H9 (cell line): ENCODE measurements around the gene CHN1. TPM values are rescaled to one million over a fixed set of nuclear protein-coding genes. Genes with fewer than 3 reads are reported as not detected.

Experiments
- DNase-seq: peaks from one replicate; pipeline ENCODE4 v3.0.0-alpha.2; 2017
- H2AFZ ChIP-seq: one replicate; pipeline ENCODE4 v1.6.1; 2013; ENCODE audit warnings: mild to moderate bottlenecking, low read length, control low read depth, moderate library complexity
- H2AK5ac ChIP-seq: 2 replicates; pipeline ENCODE4 v1.6.1; 2013; ENCODE audit warnings: low read length, control low read depth, mixed read lengths; ENCODE audit not compliant: insufficient read length
- H2BK120ac ChIP-seq: one replicate; pipeline ENCODE4 v1.6.1; 2013; ENCODE audit warnings: low read depth, mild to moderate bottlenecking, low read length, control low read depth, inconsistent platforms; ENCODE audit not compliant: poor library complexity, severe bottlenecking
- H2BK12ac ChIP-seq: 2 replicates; pipeline ENCODE4 v1.6.1; 2013; ENCODE audit warnings: low read length, control low read depth, mixed read lengths, low read depth; ENCODE audit not compliant: insufficient read length
- H2BK15ac ChIP-seq: 2 replicates; pipeline ENCODE4 v1.6.1; 2013; ENCODE audit warnings: low read depth, low read length, control low read depth
- H2BK20ac ChIP-seq: one replicate; pipeline ENCODE4 v1.6.1; 2013; ENCODE audit warnings: low read depth, mild to moderate bottlenecking, low read length, control low read depth, inconsistent platforms; ENCODE audit not compliant: poor library complexity, severe bottlenecking
- H2BK5ac ChIP-seq: 2 replicates; pipeline ENCODE4 v1.6.1; 2013; ENCODE audit warnings: low read length, control low read depth, mixed read lengths; ENCODE audit not compliant: insufficient read length
- H3K14ac ChIP-seq: 2 replicates; pipeline ENCODE4 v1.6.1; 2013; ENCODE audit warnings: low read length, control low read depth; ENCODE audit not compliant: insufficient read depth
- H3K18ac ChIP-seq: 2 replicates; pipeline ENCODE4 v1.6.1; 2013; ENCODE audit warnings: low read depth, mild to moderate bottlenecking, mixed read lengths, low read length, control low read depth; ENCODE audit not compliant: insufficient read length
- H3K23ac ChIP-seq: 2 replicates; pipeline ENCODE4 v1.6.1; 2013; ENCODE audit warnings: low read length, control low read depth, mixed read lengths, low read depth; ENCODE audit not compliant: insufficient read length
- H3K23me2 ChIP-seq: 2 replicates; pipeline ENCODE4 v1.6.1; 2013; ENCODE audit warnings: low read depth, mild to moderate bottlenecking, mixed read lengths, low read length, control low read depth; ENCODE audit not compliant: insufficient read length, poor library complexity, severe bottlenecking
- H3K27ac ChIP-seq: 2 replicates; pipeline ENCODE4 v1.5.1; 2013; ENCODE audit warnings: low read length, control low read depth, mixed read lengths, low read depth; ENCODE audit not compliant: insufficient read length
- H3K27me3 ChIP-seq: 2 replicates; pipeline ENCODE4 v1.6.1; 2013; ENCODE audit warnings: low read length, control low read depth, inconsistent platforms; ENCODE audit not compliant: insufficient read depth
- H3K4ac ChIP-seq: 2 replicates; pipeline ENCODE4 v1.6.1; 2013; ENCODE audit warnings: low read depth, mild to moderate bottlenecking, control low read depth, inconsistent platforms, low read length, moderate library complexity
- H3K4me1 ChIP-seq: 2 replicates; pipeline ENCODE4 v1.6.1; 2013; ENCODE audit warnings: low read length, control low read depth, inconsistent platforms; ENCODE audit not compliant: insufficient read depth
- H3K4me2 ChIP-seq: 2 replicates; pipeline ENCODE4 v1.6.1; 2013; ENCODE audit warnings: low read length, control low read depth, mixed read lengths; ENCODE audit not compliant: insufficient read length, insufficient read depth
- H3K56ac ChIP-seq: 2 replicates; pipeline ENCODE4 v1.6.1; 2013; ENCODE audit warnings: low read depth, mild to moderate bottlenecking, mixed read lengths, low read length, control low read depth; ENCODE audit not compliant: insufficient read length
- H3K79me1 ChIP-seq: 2 replicates; pipeline ENCODE4 v1.6.1; 2013; ENCODE audit warnings: low read depth, mild to moderate bottlenecking, moderate library complexity, low read length, control low read depth, inconsistent platforms; ENCODE audit not compliant: insufficient read depth, poor library complexity, severe bottlenecking
- H3K79me2 ChIP-seq: 2 replicates; pipeline ENCODE4 v1.6.1; 2013; ENCODE audit warnings: low read length, control low read depth, inconsistent platforms; ENCODE audit not compliant: insufficient read depth
- H3K9ac ChIP-seq: 2 replicates; pipeline ENCODE4 v1.6.1; 2013; ENCODE audit warnings: low read length, control low read depth, mixed read lengths; ENCODE audit not compliant: insufficient read length; ENCODE audit errors: extremely low read depth
- H3K9me3 ChIP-seq: one replicate; pipeline ENCODE4 v1.6.1; 2013; ENCODE audit warnings: low read depth, low read length, inconsistent platforms; ENCODE audit not compliant: control insufficient read depth
- H3T11ph ChIP-seq: one replicate; pipeline ENCODE4 v1.6.1; 2013; ENCODE audit warnings: mild to moderate bottlenecking, low read length, control low read depth, inconsistent platforms
- H4K20me1 ChIP-seq: one replicate; pipeline ENCODE4 v1.6.1; 2013; ENCODE audit not compliant: control insufficient read depth, insufficient read length, insufficient read depth
- H4K5ac ChIP-seq: 2 replicates; pipeline ENCODE4 v1.6.1; 2013; ENCODE audit warnings: low read depth, mild to moderate bottlenecking, mixed read lengths, low read length, control low read depth; ENCODE audit not compliant: insufficient read length
- H4K8ac ChIP-seq: replicated peaks from 2 replicates; pipeline ENCODE4 v1.6.1; 2013; ENCODE audit warnings: low read length, control low read depth, mixed read lengths, low read depth; ENCODE audit not compliant: insufficient read length
- H4K91ac ChIP-seq: 2 replicates; pipeline ENCODE4 v1.6.1; 2013; ENCODE audit warnings: low read depth, mild to moderate bottlenecking, moderate library complexity, mixed read lengths, low read length, control low read depth; ENCODE audit not compliant: insufficient read length
- H3K27ac Mint-ChIP-seq, 3 experiments: 2 replicates in 2 of 3; 3 replicates in 1 of 3; pipeline ENCODE4 v1.8.0; 2020 to 2021; ENCODE audit warnings: mixed read lengths in 3 of 3, mild to moderate bottlenecking in 1 of 3, moderate library complexity in 1 of 3
- H3K27me3 Mint-ChIP-seq: 2 replicates; pipeline ENCODE4 v1.8.0; 2021; ENCODE audit warnings: low read depth, mild to moderate bottlenecking, moderate library complexity, mixed read lengths
- H3K36me3 Mint-ChIP-seq, 3 experiments: 2 replicates in 2 of 3; 3 replicates in 1 of 3; pipeline ENCODE4 v1.8.0; 2020 to 2021; ENCODE audit warnings: low read depth in 3 of 3, mixed read lengths in 3 of 3; ENCODE audit not compliant: insufficient read depth in 1 of 3
- H3K4me1 Mint-ChIP-seq, 2 experiments: 2 replicates each; pipeline ENCODE4 v1.8.0; 2020; ENCODE audit warnings: mixed read lengths in 2 of 2
- H3K4me3 Mint-ChIP-seq, 2 experiments: 2 replicates in 1 of 2; 3 replicates in 1 of 2; pipeline ENCODE4 v1.8.0; 2020 to 2021; ENCODE audit warnings: mild to moderate bottlenecking in 2 of 2, mixed read lengths in 2 of 2, moderate library complexity in 1 of 2
- H3K9me3 Mint-ChIP-seq, 2 experiments: 2 replicates in 1 of 2; 3 replicates in 1 of 2; pipeline ENCODE4 v1.8.0; 2020; ENCODE audit warnings: mild to moderate bottlenecking in 2 of 2, mixed read lengths in 2 of 2, moderate library complexity in 1 of 2
- CTCF ChIP-seq: fragments of 200-600 bp; sonication (generic); conservative IDR thresholded peaks from 3 replicates; pipeline ENCODE4 v1.8.0; 2021; ENCODE audit warnings: antibody characterized with exemption, mild to moderate bottlenecking
- WGBS: extraction: QIAGEN DNeasy Blood & Tissue Kit; methylation state at CpG from one replicate; pipeline ENCODE4 v1.1.7; 2013; ENCODE audit warnings: missing lambda C conversion rate, low lambda C conversion rate, mixed read lengths; ENCODE audit not compliant: insufficient read length; ENCODE audit errors: extremely low coverage; 5-methylcytosine and 5-hydroxymethylcytosine counted together
- total RNA-seq: library from RNA; stranded (reverse); gene quantifications from 2 replicates; pipeline ENCODE4 v1.2.1, GENCODE V29; 2021

Gene CHN1
- total RNA-seq, 1 experiment from 2014 or later = 33.9 TPM

- H3K36me3 Mint-ChIP-seq = peaks cover 9 to 26% (median 16%) of the 10 kb centered on the region in 3 experiments; a peak in 6 of 7 replicates
- H3K27me3 Mint-ChIP-seq = no peaks in the 10 kb centered on the region
- DNase-seq = no peak
- no peak overlapping the region for H2BK15ac ChIP-seq
- WGBS = no CpG with 5 or more reads among the region's 4 CpGs
- no peak for TF ChIP-seq CTCF
- H4K20me1 ChIP-seq = no peaks in the 10 kb centered on the region
- H3K27me3 ChIP-seq = no peaks in the 10 kb centered on the region
- no peak overlapping the region for H4K91ac ChIP-seq
- H3K4me3 Mint-ChIP-seq = no peak overlapping the region
- no peak overlapping the region for H4K5ac ChIP-seq
- H3K23me2 ChIP-seq = no peaks in the 10 kb centered on the region
- H3K14ac ChIP-seq = no peak overlapping the region
- no peak overlapping the region for H2BK5ac ChIP-seq
- no peak overlapping the region for H3K18ac ChIP-seq
- H2BK20ac ChIP-seq = no peak overlapping the region
- H2BK120ac ChIP-seq = no peak overlapping the region
- no peak overlapping the region for H3K56ac ChIP-seq
- peaks cover 2% of the 10 kb centered on the region for H3K79me1 ChIP-seq
- H2AFZ ChIP-seq = no peak overlapping the region
- H3K23ac ChIP-seq = no peak overlapping the region
- no peak overlapping the region for H2BK12ac ChIP-seq
- peaks cover 8% of the 10 kb centered on the region; the same call in 1 of the 2 replicates for H3K4me1 ChIP-seq
- H3K9me3 ChIP-seq = no peaks in the 10 kb centered on the region
- H3K9me3 Mint-ChIP-seq = no peaks in the 10 kb centered on the region; a peak in 1 of 5 replicates
- H3K27ac ChIP-seq = no peak overlapping the region
- H3K4ac ChIP-seq = no peak overlapping the region
- H3K9ac ChIP-seq = no peak overlapping the region
- no peak overlapping the region for H3K4me2 ChIP-seq
- H3K79me2 ChIP-seq = peaks cover 23% of the 10 kb centered on the region
- peaks cover 35 to 42% of the 10 kb centered on the region in 2 experiments for H3K4me1 Mint-ChIP-seq
- H4K8ac ChIP-seq = no peak overlapping the region
- H3T11ph ChIP-seq = no peak overlapping the region
- H2AK5ac ChIP-seq = no peak overlapping the region
- H3K27ac Mint-ChIP-seq = no peak overlapping the region
Observed at GRCh38 chr2:174974131-174974530, 31.1 kb downstream of the CHN1 start.
